GM19193 (cell line): ENCODE measurements around the gene IP6K3.

Source experiments
- POLR2A ChIP-seq: IDR thresholded peaks from 4 replicates; pipeline ENCODE4 v1.6.1; 2011; ENCODE audit not compliant: insufficient read depth, insufficient read length; ENCODE audit errors: extremely low read depth

IP6K3 gene

DNA sequence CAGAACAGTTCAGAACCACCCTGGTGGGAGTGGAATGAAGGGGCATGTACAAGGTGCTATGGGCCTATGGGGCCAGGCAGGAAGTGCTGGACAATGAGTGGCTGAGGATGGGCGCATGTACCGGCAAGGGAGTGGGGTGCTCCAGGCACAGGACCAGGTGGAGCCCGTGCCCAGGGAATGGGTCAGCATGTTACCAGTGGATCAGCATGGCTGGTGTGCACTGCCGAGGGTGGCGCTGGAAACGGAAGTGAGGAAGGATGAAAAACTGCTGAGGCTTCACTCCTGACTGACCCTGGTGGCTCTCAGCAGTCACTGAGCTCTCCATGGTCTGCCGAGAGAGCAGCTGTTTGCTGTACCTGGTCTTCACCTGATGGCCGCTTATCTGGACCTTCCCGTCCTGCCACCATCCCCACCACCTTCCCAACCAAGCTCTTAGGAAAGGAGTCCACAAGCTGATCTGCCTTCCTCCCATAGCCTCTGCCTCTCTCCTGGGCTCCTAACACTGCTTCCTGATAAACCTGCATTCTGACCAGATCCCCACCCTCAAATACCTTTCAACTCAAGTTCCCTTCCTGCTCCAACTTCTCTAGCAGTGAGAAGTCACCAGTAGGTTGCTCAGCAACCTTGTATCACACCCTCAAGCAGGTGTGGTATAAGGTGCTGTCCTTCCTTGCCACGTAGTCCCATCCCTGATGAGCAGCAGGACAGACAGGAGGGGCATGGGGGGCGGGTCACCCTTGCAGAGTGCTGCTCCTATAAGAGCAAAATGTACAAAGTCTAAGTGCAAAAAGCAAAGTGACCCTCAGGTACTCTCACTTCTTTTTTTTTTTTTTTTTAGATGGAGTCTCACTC is 42.3 kb downstream of the IP6K3 start:
- TF ChIP-seq POLR2A: no peak

- no peak for TF ChIP-seq POLR2A
Observed at GRCh38 chr6:33702345-33702977, 44.2 kb downstream of the IP6K3 start.

GRCh38 chr6:33700391-33701050 is 46.2 kb downstream of the IP6K3 start:
- TF ChIP-seq POLR2A: no peak

DNA sequence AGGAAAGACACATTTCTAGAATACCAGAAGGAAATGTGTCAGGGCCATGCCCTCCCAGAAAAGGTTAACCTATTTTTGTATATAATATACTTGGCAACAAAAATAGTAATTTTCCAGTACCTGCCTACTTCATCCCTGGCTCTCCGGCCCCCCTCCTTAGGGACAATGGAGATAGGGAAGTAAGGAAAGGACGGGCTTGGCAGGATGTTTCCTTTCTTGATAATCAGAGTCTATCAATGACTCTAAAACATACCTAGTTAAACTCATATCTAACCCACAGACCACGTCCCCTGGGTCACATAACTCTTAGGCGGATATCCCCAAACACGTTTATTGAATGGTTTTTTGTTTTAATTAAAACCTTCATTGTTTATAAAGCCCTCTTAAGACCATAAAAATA is 47.0 kb downstream of the IP6K3 start:
- no peak for TF ChIP-seq POLR2A

- no peak for TF ChIP-seq POLR2A
Observed at GRCh38 chr6:33699131-33699530, 47.6 kb downstream of the IP6K3 start.

DNA sequence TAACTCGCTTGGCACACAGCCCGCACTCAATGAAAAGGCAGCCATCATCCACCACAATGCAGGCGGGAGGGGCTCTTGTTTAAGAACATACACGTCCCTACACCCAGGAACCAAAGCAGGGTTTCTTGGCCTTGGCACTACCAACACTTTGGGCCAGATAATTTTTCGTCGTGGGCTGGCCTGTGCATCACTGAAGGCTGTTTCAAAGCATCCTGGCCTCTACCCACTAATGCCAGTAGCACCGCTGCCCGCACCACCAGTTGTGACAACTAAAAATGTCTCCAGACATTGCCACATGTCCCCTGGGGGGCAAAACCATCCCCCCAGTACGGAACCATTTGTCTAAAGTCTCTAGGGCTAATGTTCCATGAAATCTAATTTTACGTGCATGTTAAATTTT is 48.2 kb downstream of the IP6K3 start:
- TF ChIP-seq POLR2A: no peak

GRCh38 chr6:33697845-33698244 is 48.9 kb downstream of the IP6K3 start:
- TF ChIP-seq POLR2A: no peak

- no peak for TF ChIP-seq POLR2A
Observed at GRCh38 chr6:33696548-33697518, 49.9 kb downstream of the IP6K3 start.

GRCh38 chr6:33696076-33696475 is 50.6 kb downstream of the IP6K3 start:
- no peak for TF ChIP-seq POLR2A

DNA sequence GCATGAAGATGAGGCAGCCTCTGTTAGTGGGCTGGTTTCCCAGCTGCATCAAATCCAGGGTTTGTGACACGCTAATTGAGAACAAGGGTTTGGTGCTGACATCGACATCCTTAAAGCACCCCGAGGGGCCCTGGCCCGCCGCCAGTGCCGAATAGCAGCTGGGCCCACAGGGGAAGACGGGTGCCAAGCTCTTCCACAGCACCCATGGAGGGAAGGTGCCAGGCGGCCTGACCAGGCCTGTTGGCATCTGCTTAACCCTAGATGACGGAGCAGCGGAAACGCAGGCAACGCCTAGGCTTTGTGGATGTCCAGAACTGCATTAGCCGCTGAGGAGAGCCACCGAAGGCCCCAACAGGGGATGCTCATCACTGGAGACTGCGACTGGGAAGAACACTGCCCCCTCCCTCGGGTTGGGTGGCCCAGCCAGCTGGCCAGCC is 51.2 kb downstream of the IP6K3 start:
- no peak for TF ChIP-seq POLR2A

DNA sequence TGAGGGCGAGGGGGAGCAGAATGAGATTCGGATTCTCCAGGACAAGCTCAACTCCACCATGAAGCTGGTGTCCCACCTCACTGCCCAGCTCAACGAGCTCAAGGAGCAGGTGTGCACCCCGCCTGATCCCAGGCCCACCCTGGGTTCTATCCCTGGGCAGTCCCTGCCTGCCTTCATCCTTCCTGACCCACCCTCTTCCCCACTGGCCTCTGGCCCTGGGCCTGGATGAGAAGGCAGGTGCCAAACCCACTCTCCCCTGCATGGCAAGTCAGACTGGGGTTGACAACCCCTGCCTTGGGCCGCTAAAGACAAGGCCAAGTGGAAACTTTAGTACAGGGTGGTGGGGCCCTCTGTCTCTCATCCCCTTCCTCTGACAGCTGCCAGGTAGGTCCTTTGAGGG is 51.7 kb downstream of the IP6K3 start:
- no peak for TF ChIP-seq POLR2A

GRCh38 chr6:33694401-33694931 is 52.2 kb downstream of the IP6K3 start:
- TF ChIP-seq POLR2A: no peak

DNA sequence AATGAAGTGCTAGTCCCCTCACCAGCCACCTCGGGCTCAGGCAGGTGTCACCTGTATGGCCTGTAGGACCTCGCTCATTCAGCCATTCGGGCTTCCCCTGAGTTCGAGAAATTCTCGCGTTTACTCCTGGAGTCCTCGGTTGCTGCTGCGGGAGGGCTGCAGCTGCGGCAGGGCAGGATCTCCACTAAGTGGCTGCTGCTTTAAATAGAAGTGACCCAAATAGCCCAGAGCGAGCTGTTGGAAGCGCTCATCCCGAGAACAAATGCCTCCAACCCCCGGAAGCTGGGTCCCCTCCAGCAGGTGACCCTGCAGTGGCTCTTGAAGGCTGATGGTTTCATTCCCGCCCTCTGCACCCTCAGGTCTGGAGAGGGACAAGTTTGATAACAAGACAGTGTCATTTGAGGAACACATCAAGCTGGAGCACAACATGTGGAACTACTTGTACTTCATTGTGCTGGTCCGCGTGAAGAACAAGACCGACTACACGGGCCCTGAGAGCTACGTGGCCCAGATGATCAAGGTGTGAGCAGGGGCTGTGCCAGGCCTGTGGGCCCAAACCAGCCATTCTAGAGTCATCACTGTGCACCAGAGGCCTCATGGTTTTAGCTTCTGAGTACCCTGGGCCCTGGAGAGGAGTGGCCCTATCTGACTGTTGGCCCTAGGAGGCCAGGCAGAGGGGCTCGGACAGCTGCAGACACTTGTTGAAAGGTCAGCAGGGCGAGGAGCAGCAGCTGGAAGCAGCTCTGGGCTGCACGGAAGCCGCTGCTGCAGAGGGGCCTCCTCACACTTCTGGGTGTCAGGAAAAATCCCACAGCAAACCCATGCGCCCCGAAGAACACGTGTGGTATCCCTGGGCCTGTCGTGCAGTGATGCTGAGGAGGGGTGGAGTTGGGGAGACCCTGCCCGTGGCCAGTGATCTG is 53.3 kb downstream of the IP6K3 start:
- no peak for TF ChIP-seq POLR2A
